ENCODE results near the gene COL6A2.

Gene COL6A2

GRCh38 chr21:46129846-46130651, 32.1 kb downstream of the COL6A2 start:
- Histone ChIP-seq H3K27me3 (replicated peaks in 2 of 5; ENCODE audit: control insufficient read depth in 4 of 5, insufficient read depth in 5 of 5, low read length in 4 of 5) (peaks cover 0 to 2% (median 0%) of the 10 kb centered on the region in 5 experiments), H3K36me3 (ENCODE audit: control insufficient read depth in 4 of 4, insufficient read depth in 4 of 4, low read length in 3 of 4) (no peaks in the 10 kb centered on the region), H3K9me3 (ENCODE audit: control extremely low read depth in 1 of 5, control insufficient read depth in 4 of 5, insufficient read depth in 2 of 5, low read depth in 1 of 5, low read length in 4 of 5) (no peaks in the 10 kb centered on the region), H3K4me1 (ENCODE audit: control extremely low read depth in 1 of 4, control insufficient read depth in 4 of 4, insufficient read depth in 4 of 4, low read length in 3 of 4) (no peaks in the 10 kb centered on the region), H3K27ac (ENCODE audit: insufficient read depth in 1 of 2, low read depth in 1 of 2, low read length in 2 of 2, poor library complexity in 1 of 2, severe bottlenecking in 2 of 2) (no peak overlapping the region), H3K4me3 (ENCODE audit: control insufficient read depth in 1 of 7, extremely low read depth in 1 of 7, insufficient read depth in 4 of 7, low read depth in 2 of 7, low read length in 6 of 7) (no peak overlapping the region)
- no peak for DNase-seq
- ChIA-PET POLR2A (no interaction called here), CTCF (interaction anchor here (0.6 kb wide), 1 partner anchor 161 kb away, joined by 3 read pairs; no protein-coding TSS in a partner anchor)
- WGBS (ENCODE audit: insufficient coverage) = 98% methylated on average over 18 of the region's 27 CpGs

GRCh38 chr21:46130831-46131587, 33.1 kb downstream of the COL6A2 start:
- ChIA-PET POLR2A (interaction anchor here (0.6 kb wide), 1 partner anchor 390 kb away, joined by 3 read pairs; no protein-coding TSS in a partner anchor), CTCF (no interaction called here)
- WGBS (ENCODE audit: insufficient coverage) = 80% methylated on average over 19 of the region's 22 CpGs
- no peaks in the 10 kb centered on the region for H3K36me3 ChIP-seq (ENCODE audit: control insufficient read depth in 4 of 4, insufficient read depth in 4 of 4, low read length in 3 of 4)
- H3K27me3 ChIP-seq (replicated peaks in 2 of 5; ENCODE audit: control insufficient read depth in 4 of 5, insufficient read depth in 5 of 5, low read length in 4 of 5) = peaks cover 0 to 2% (median 0%) of the 10 kb centered on the region in 5 experiments
- no peak for DNase-seq
- no peaks in the 10 kb centered on the region for H3K4me1 ChIP-seq (ENCODE audit: control extremely low read depth in 1 of 4, control insufficient read depth in 4 of 4, insufficient read depth in 4 of 4, low read length in 3 of 4)
- no peaks in the 10 kb centered on the region for H3K9me3 ChIP-seq (ENCODE audit: control extremely low read depth in 1 of 5, control insufficient read depth in 4 of 5, insufficient read depth in 2 of 5, low read depth in 1 of 5, low read length in 4 of 5)
- no peak overlapping the region for H3K4me3 ChIP-seq (ENCODE audit: control insufficient read depth in 1 of 7, extremely low read depth in 1 of 7, insufficient read depth in 4 of 7, low read depth in 2 of 7, low read length in 6 of 7)
- H3K27ac ChIP-seq (ENCODE audit: insufficient read depth in 1 of 2, low read depth in 1 of 2, low read length in 2 of 2, poor library complexity in 1 of 2, severe bottlenecking in 2 of 2) = no peak overlapping the region

- Histone ChIP-seq H3K4me1 (ENCODE audit: control extremely low read depth in 1 of 4, control insufficient read depth in 4 of 4, insufficient read depth in 4 of 4, low read length in 3 of 4) (no peaks in the 10 kb centered on the region), H3K27me3 (replicated peaks in 2 of 5; ENCODE audit: control insufficient read depth in 4 of 5, insufficient read depth in 5 of 5, low read length in 4 of 5) (peaks cover 0 to 2% (median 0%) of the 10 kb centered on the region in 5 experiments), H3K4me3 (ENCODE audit: control insufficient read depth in 1 of 7, extremely low read depth in 1 of 7, insufficient read depth in 4 of 7, low read depth in 2 of 7, low read length in 6 of 7) (no peak overlapping the region), H3K36me3 (ENCODE audit: control insufficient read depth in 4 of 4, insufficient read depth in 4 of 4, low read length in 3 of 4) (no peaks in the 10 kb centered on the region), H3K27ac (ENCODE audit: insufficient read depth in 1 of 2, low read depth in 1 of 2, low read length in 2 of 2, poor library complexity in 1 of 2, severe bottlenecking in 2 of 2) (no peak overlapping the region), H3K9me3 (ENCODE audit: control extremely low read depth in 1 of 5, control insufficient read depth in 4 of 5, insufficient read depth in 2 of 5, low read depth in 1 of 5, low read length in 4 of 5) (no peaks in the 10 kb centered on the region)
- CTCF ChIA-PET = no interaction called here
- no peak for DNase-seq
- POLR2A ChIA-PET = interaction anchor here (0.6 kb wide), 1 partner anchor 389 kb away, joined by 3 read pairs; no protein-coding TSS in a partner anchor
- WGBS (ENCODE audit: insufficient coverage) = 93% methylated on average over 4 of the region's 4 CpGs
Measured at GRCh38 chr21:46131588-46131837, 33.6 kb downstream of the COL6A2 start.

GRCh38 chr21:46131838-46132651, 34.1 kb downstream of the COL6A2 start:
- Histone ChIP-seq H3K27me3 (replicated peaks in 2 of 5; ENCODE audit: control insufficient read depth in 4 of 5, insufficient read depth in 5 of 5, low read length in 4 of 5) (peaks cover 0 to 2% (median 0%) of the 10 kb centered on the region in 5 experiments), H3K36me3 (ENCODE audit: control insufficient read depth in 4 of 4, insufficient read depth in 4 of 4, low read length in 3 of 4) (no peaks in the 10 kb centered on the region), H3K4me3 (ENCODE audit: control insufficient read depth in 1 of 7, extremely low read depth in 1 of 7, insufficient read depth in 4 of 7, low read depth in 2 of 7, low read length in 6 of 7) (no peak overlapping the region), H3K9me3 (ENCODE audit: control extremely low read depth in 1 of 5, control insufficient read depth in 4 of 5, insufficient read depth in 2 of 5, low read depth in 1 of 5, low read length in 4 of 5) (no peaks in the 10 kb centered on the region), H3K27ac (ENCODE audit: insufficient read depth in 1 of 2, low read depth in 1 of 2, low read length in 2 of 2, poor library complexity in 1 of 2, severe bottlenecking in 2 of 2) (no peak overlapping the region), H3K4me1 (ENCODE audit: control extremely low read depth in 1 of 4, control insufficient read depth in 4 of 4, insufficient read depth in 4 of 4, low read length in 3 of 4) (no peaks in the 10 kb centered on the region)
- ChIA-PET POLR2A (no interaction called here), CTCF (no interaction called here)
- WGBS (ENCODE audit: insufficient coverage) = 96% methylated on average over 79 of the region's 85 CpGs
- DNase-seq = no peak

GRCh38 chr21:46135782-46136395, 38.0 kb downstream of the COL6A2 start:
- no peaks in the 10 kb centered on the region for H3K36me3 ChIP-seq (ENCODE audit: control insufficient read depth in 4 of 4, insufficient read depth in 4 of 4, low read length in 3 of 4)
- WGBS (ENCODE audit: insufficient coverage) = 90% methylated on average over 1 of the region's 7 CpGs
- POLR2A ChIA-PET = no interaction called here
- no peak for DNase-seq
- H3K9me3 ChIP-seq (ENCODE audit: control extremely low read depth in 1 of 5, control insufficient read depth in 4 of 5, insufficient read depth in 2 of 5, low read depth in 1 of 5, low read length in 4 of 5) = no peaks in the 10 kb centered on the region
- H3K27ac ChIP-seq (ENCODE audit: insufficient read depth in 1 of 2, low read depth in 1 of 2, low read length in 2 of 2, poor library complexity in 1 of 2, severe bottlenecking in 2 of 2) = no peak overlapping the region
- H3K27me3 ChIP-seq (replicated peaks in 2 of 5; ENCODE audit: control insufficient read depth in 4 of 5, insufficient read depth in 5 of 5, low read length in 4 of 5) = peaks cover 0 to 8% (median 0%) of the 10 kb centered on the region in 5 experiments
- CTCF ChIA-PET = no interaction called here
- no peaks in the 10 kb centered on the region for H3K4me1 ChIP-seq (ENCODE audit: control extremely low read depth in 1 of 4, control insufficient read depth in 4 of 4, insufficient read depth in 4 of 4, low read length in 3 of 4)
- H3K4me3 ChIP-seq (ENCODE audit: control insufficient read depth in 1 of 7, extremely low read depth in 1 of 7, insufficient read depth in 4 of 7, low read depth in 2 of 7, low read length in 6 of 7) = no peak overlapping the region

- POLR2A ChIA-PET = no interaction called here
- WGBS (ENCODE audit: insufficient coverage) = 94% methylated on average over 21 of the region's 22 CpGs
- CTCF ChIA-PET = no interaction called here
Measured at GRCh38 chr21:46136739-46137349, 38.9 kb downstream of the COL6A2 start.

More at GRCh38 chr21:46136739-46137349, 38.9 kb downstream of the COL6A2 start:
- Histone ChIP-seq H3K27me3 (replicated peaks in 2 of 5; ENCODE audit: control insufficient read depth in 4 of 5, insufficient read depth in 5 of 5, low read length in 4 of 5) (peaks cover 0 to 8% (median 0%) of the 10 kb centered on the region in 5 experiments), H3K4me3 (ENCODE audit: control insufficient read depth in 1 of 7, extremely low read depth in 1 of 7, insufficient read depth in 4 of 7, low read depth in 2 of 7, low read length in 6 of 7) (no peak overlapping the region), H3K36me3 (ENCODE audit: control insufficient read depth in 4 of 4, insufficient read depth in 4 of 4, low read length in 3 of 4) (no peaks in the 10 kb centered on the region), H3K27ac (ENCODE audit: insufficient read depth in 1 of 2, low read depth in 1 of 2, low read length in 2 of 2, poor library complexity in 1 of 2, severe bottlenecking in 2 of 2) (no peak overlapping the region), H3K4me1 (ENCODE audit: control extremely low read depth in 1 of 4, control insufficient read depth in 4 of 4, insufficient read depth in 4 of 4, low read length in 3 of 4) (no peaks in the 10 kb centered on the region), H3K9me3 (ENCODE audit: control extremely low read depth in 1 of 5, control insufficient read depth in 4 of 5, insufficient read depth in 2 of 5, low read depth in 1 of 5, low read length in 4 of 5) (no peaks in the 10 kb centered on the region)
- DNase-seq = no peak

All from common myeloid progenitor, CD34-positive (primary cell).